OCI-LY7 (cell line): Measurements from ENCODE around the gene DTX3L. TPM values are rescaled to one million over a fixed set of nuclear protein-coding genes. Genes with fewer than 3 reads are reported as not detected.

ENCODE experiments used
- BruUV-seq: library from RNA; stranded (reverse); fragments of 400-500 nt; replicated peaks from 2 replicates; lab custom pipeline; 2021; lab: Mats Ljungman, UMichigan
- CTCF ChIA-PET: fragments of 300-600 bp; sonication (Branson Sonifier 250); formaldehyde crosslinking; loops from one replicate; lab custom pipeline; 2022; ENCODE audit warnings: antibody characterized with exemption; ENCODE audit not compliant: unreplicated experiment; lab: Charles Lee
- POLR2A ChIA-PET: fragments of 300-600 bp; sonication (Branson Sonifier 250); formaldehyde crosslinking; loops from one replicate; lab custom pipeline; 2022; ENCODE audit warnings: antibody characterized with exemption; lab: Charles Lee
- DNase-seq: peaks from one replicate; pipeline ENCODE4 v3.0.0-alpha.2; 2015; ENCODE audit warnings: low spot score
- H2AFZ ChIP-seq: fragments of 200-600 bp; sonication (generic), shearing (Covaris generic); 2 replicates; pipeline ENCODE4 v1.6.1; 2014; ENCODE audit warnings: mild to moderate bottlenecking, antibody characterized with exemption, low read length, moderate library complexity
- H3K27ac ChIP-seq: fragments of 200-600 bp; sonication (generic); 2 replicates; pipeline ENCODE4 v1.5.1; 2014; ENCODE audit warnings: mixed run types, low read depth, mild to moderate bottlenecking, moderate library complexity, low read length, inconsistent platforms; ENCODE audit not compliant: poor library complexity, severe bottlenecking
- H3K36me3 ChIP-seq: fragments of 200-600 bp; sonication (generic); 2 replicates; pipeline ENCODE4 v1.6.1; 2014; ENCODE audit warnings: mild to moderate bottlenecking, antibody characterized with exemption, low read length, moderate library complexity, mixed read lengths; ENCODE audit not compliant: insufficient read depth
- H3K4me1 ChIP-seq: fragments of 200-600 bp; sonication (generic); 2 replicates; pipeline ENCODE4 v1.5.1; 2014; ENCODE audit warnings: mild to moderate bottlenecking, low read length; ENCODE audit not compliant: insufficient read depth, poor library complexity, severe bottlenecking
- H3K4me2 ChIP-seq: fragments of 200-600 bp; sonication (generic); 2 replicates; pipeline ENCODE4 v1.6.1; 2014; ENCODE audit warnings: mild to moderate bottlenecking, low read length
- H3K4me3 ChIP-seq: fragments of 200-600 bp; sonication (generic); 2 replicates; pipeline ENCODE4 v1.5.1; 2014; ENCODE audit warnings: mild to moderate bottlenecking, low read depth, low read length; ENCODE audit not compliant: poor library complexity, severe bottlenecking
- H3K79me2 ChIP-seq: fragments of 200-600 bp; sonication (generic); 2 replicates; pipeline ENCODE4 v1.6.1; 2016; ENCODE audit warnings: low read depth, mild to moderate bottlenecking, low read length, moderate library complexity, mixed read lengths; ENCODE audit not compliant: insufficient read depth
- H3K9me2 ChIP-seq: fragments of 200-600 bp; sonication (generic); 2 replicates; pipeline ENCODE4 v1.6.1; 2016; ENCODE audit warnings: mild to moderate bottlenecking, low read length, mixed read lengths; ENCODE audit not compliant: insufficient read depth
- H3K9me3 ChIP-seq: fragments of 200-600 bp; sonication (generic); 2 replicates; pipeline ENCODE4 v1.6.1; 2014; ENCODE audit warnings: mild to moderate bottlenecking, mixed run types, low read length, mixed read lengths
- H4K20me1 ChIP-seq: fragments of 200-600 bp; sonication (generic); 2 replicates; pipeline ENCODE4 v1.6.1; 2014; ENCODE audit warnings: mild to moderate bottlenecking, antibody characterized with exemption, low read length, moderate library complexity, mixed read lengths; ENCODE audit not compliant: insufficient read depth
- EZH2phosphoT487 ChIP-seq: fragments of 200-600 bp; sonication (generic); IDR thresholded peaks from 2 replicates; pipeline ENCODE4 v1.6.1; 2018; ENCODE audit warnings: low read depth, borderline replicate concordance, mild to moderate bottlenecking, mixed run types, antibody characterized with exemption, low read length, moderate library complexity, mixed read lengths
- intact Hi-C: fragments of 100-400 bp; cut with micrococcal nuclease; formaldehyde crosslinking; loops from one replicate; pipeline ENCODE4 v1.10.0; 2022; ENCODE audit not compliant: unreplicated experiment
- total RNA-seq, 2 experiments: library from RNA; depleted of rRNA in 1 of 2; stranded (reverse); fragments of >200 nt in 1 of 2; shearing (Covaris generic) in 1 of 2; gene quantifications; 2 replicates each; pipeline ENCODE4 v1.2.3, GENCODE V29; 2014 to 2022
- TF ChIP-seq, protein P1 (sequence below): fragments of 200-600 bp; sonication (generic); conservative IDR thresholded peaks from 2 replicates; pipeline ENCODE4 v1.5.1; 2014; ENCODE audit warnings: mild to moderate bottlenecking, antibody characterized with exemption, low read length, moderate library complexity, mixed read lengths

Gene DTX3L
- total RNA-seq, 2 experiments from 2014 or later, result 1.3 to 1.5 TPM

- peak; percentile 57 for DNase-seq
- Histone ChIP-seq H3K4me2 (peak overlapping the region; percentile 54), H3K27ac (peak overlapping the region; percentile 25), H3K9me3 (no peaks in the 10 kb centered on the region), H2AFZ (peak overlapping the region; percentile 80; the same call in 1 of the 2 replicates), H3K4me1 (peaks cover 25% of the 10 kb centered on the region), H3K79me2 (no peaks in the 10 kb centered on the region), H4K20me1 (no peaks in the 10 kb centered on the region), H3K4me3 (no peak overlapping the region), H3K36me3 (no peaks in the 10 kb centered on the region), H3K9me2 (no peaks in the 10 kb centered on the region)
- CTCF ChIA-PET, result interaction anchor here (1.2 kb wide), 1 partner anchor 10 kb away, joined by 3 read pairs; no protein-coding TSS in a partner anchor
- no TSS peak for BruUV-seq
- no peak for TF ChIP-seq EZH2phosphoT487
- TF ChIP-seq, protein P1, sequence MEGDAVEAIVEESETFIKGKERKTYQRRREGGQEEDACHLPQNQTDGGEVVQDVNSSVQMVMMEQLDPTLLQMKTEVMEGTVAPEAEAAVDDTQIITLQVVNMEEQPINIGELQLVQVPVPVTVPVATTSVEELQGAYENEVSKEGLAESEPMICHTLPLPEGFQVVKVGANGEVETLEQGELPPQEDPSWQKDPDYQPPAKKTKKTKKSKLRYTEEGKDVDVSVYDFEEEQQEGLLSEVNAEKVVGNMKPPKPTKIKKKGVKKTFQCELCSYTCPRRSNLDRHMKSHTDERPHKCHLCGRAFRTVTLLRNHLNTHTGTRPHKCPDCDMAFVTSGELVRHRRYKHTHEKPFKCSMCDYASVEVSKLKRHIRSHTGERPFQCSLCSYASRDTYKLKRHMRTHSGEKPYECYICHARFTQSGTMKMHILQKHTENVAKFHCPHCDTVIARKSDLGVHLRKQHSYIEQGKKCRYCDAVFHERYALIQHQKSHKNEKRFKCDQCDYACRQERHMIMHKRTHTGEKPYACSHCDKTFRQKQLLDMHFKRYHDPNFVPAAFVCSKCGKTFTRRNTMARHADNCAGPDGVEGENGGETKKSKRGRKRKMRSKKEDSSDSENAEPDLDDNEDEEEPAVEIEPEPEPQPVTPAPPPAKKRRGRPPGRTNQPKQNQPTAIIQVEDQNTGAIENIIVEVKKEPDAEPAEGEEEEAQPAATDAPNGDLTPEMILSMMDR, result no peak
- intact Hi-C loops, result no loop called here
- POLR2A ChIA-PET, result interaction anchor here (0.8 to 1.3 kb wide), 6 partner anchors 10 to 59 kb away, joined by 3 to 8 read pairs (median 3); no protein-coding TSS in a partner anchor
These were observed 57.0 kb downstream of the DTX3L start for GRCh38 chr3:122621112-122621511.

DNA sequence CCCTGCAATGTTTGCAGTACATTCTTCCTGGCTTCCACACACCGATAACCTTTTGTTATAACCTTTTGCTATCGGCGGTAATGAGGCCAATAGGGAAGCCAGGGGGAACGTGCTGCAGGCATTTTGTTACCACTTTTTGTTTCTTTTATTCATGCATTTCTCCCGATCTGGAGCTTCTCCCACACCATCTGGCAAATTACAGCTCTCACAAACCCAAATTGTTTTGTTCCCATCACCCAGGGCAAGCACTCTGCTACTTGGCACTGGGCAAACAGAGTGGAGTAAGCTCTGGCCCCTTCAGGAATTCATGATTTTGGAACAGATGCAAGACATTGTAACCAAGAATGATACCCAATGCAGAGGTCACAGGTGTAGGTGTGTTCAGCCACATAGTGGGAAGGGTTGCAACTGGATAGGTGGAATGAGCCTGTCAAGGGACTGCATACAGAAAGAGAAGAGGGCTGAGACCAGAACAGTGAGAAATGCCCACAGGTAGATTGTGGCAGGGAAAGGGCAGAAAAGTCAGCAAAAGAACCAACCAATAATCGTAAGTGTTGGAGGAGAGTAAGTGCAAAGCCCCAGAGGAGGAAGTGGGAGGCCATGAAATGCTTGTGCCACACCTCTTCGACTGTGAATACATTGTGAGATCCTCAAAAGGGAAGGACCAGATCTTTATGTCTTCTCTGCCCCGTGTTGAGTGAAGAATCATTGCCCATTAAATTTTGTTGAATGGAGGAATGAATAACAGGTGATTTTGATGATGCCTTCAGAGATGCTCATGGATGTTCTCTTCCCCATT is 59.1 kb downstream of the DTX3L start:
- Histone ChIP-seq H2AFZ (no peak overlapping the region), H3K27ac (no peak overlapping the region), H3K4me1 (peaks cover 16% of the 10 kb centered on the region), H3K9me2 (no peaks in the 10 kb centered on the region), H3K9me3 (no peaks in the 10 kb centered on the region), H3K36me3 (no peaks in the 10 kb centered on the region), H4K20me1 (no peaks in the 10 kb centered on the region), H3K4me2 (no peak overlapping the region), H3K79me2 (no peaks in the 10 kb centered on the region), H3K4me3 (no peak overlapping the region)
- no peak for DNase-seq
- POLR2A ChIA-PET, result no interaction called here
- CTCF ChIA-PET, result no interaction called here
- no TSS peak for BruUV-seq
- intact Hi-C loops, result no loop called here
- TF ChIP-seq EZH2phosphoT487, result no peak
- TF ChIP-seq, protein P1, result no peak

Other genes starting within 250 kb of the DTX3L start
- 0.22 and 0.62 TPM in 2 replicates for gene CSTA, start 239.1 kb upstream of the DTX3L start, total RNA-seq (2014; rRNA removed; shearing (Covaris generic))
- gene CSTA, start 239.1 kb upstream of the DTX3L start, total RNA-seq (2022), result 0.70 TPM in 1 of 2 replicates, not detected in the other
- 44.7 and 55.3 TPM in 2 replicates for gene MIX23, start 181.1 kb upstream of the DTX3L start, total RNA-seq (2014; rRNA removed; shearing (Covaris generic))
- gene MIX23, start 181.1 kb upstream of the DTX3L start, total RNA-seq (2022), result 59.2 and 71.3 TPM in 2 replicates
- 27.9 and 43.2 TPM in 2 replicates for gene FAM162A, start 180.2 kb upstream of the DTX3L start, total RNA-seq (2014; rRNA removed; shearing (Covaris generic))
- gene FAM162A, start 180.2 kb upstream of the DTX3L start, total RNA-seq (2022), result 36.0 and 61.1 TPM in 2 replicates
- gene WDR5B, start 148.3 kb upstream of the DTX3L start, total RNA-seq (2014; rRNA removed; shearing (Covaris generic)), result 6.9 and 8.3 TPM in 2 replicates
- gene WDR5B, start 148.3 kb upstream of the DTX3L start, total RNA-seq (2022), result 6.3 and 7.3 TPM in 2 replicates
- gene KPNA1, start 49.4 kb upstream of the DTX3L start, total RNA-seq (2014; rRNA removed; shearing (Covaris generic)), result 20.0 and 24.6 TPM in 2 replicates
- gene KPNA1, start 49.4 kb upstream of the DTX3L start, total RNA-seq (2022), result 73.1 and 77.5 TPM in 2 replicates
- gene PARP9, start within 50 bp of the DTX3L start, total RNA-seq (2014; rRNA removed; shearing (Covaris generic)), result 1.4 TPM in 2 replicates
- 0.57 and 0.65 TPM in 2 replicates for gene PARP9, start within 50 bp of the DTX3L start, total RNA-seq (2022)
- 3.3 and 3.4 TPM in 2 replicates for gene PARP15, start 13.3 kb downstream of the DTX3L start, total RNA-seq (2014; rRNA removed; shearing (Covaris generic))
- gene PARP15, start 13.3 kb downstream of the DTX3L start, total RNA-seq (2022), result 0.70 and 0.81 TPM in 2 replicates
- gene PARP14, start 116.5 kb downstream of the DTX3L start, total RNA-seq (2014; rRNA removed; shearing (Covaris generic)), result 12.4 and 17.0 TPM in 2 replicates
- gene PARP14, start 116.5 kb downstream of the DTX3L start, total RNA-seq (2022), result 3.5 and 5.6 TPM in 2 replicates
- gene HSPBAP1, start 229.5 kb downstream of the DTX3L start, total RNA-seq (2014; rRNA removed; shearing (Covaris generic)), result 8.8 and 11.9 TPM in 2 replicates
- 18.6 and 21.2 TPM in 2 replicates for gene HSPBAP1, start 229.5 kb downstream of the DTX3L start, total RNA-seq (2022)
- 1.8 and 2.8 TPM in 2 replicates for gene SLC49A4, start 230.7 kb downstream of the DTX3L start, total RNA-seq (2014; rRNA removed; shearing (Covaris generic))
- gene SLC49A4, start 230.7 kb downstream of the DTX3L start, total RNA-seq (2022), result 3.3 and 3.4 TPM in 2 replicates